ENCODE results near the gene ARL17B.
"Not testable (repeated sequence)": the region's sequence is repeated elsewhere in the genome, so short reads cannot be mapped to it uniquely, and the experiment has no call there.

GRCh38 chr17:46244949-46245768, 116.4 kb downstream of the ARL17B start:
- not testable (repeated sequence) for TF ChIP-seq CTCF (IDR thresholded peaks at IDR 0.05; ENCODE audit: insufficient read depth, low read length, poor library complexity, severe bottlenecking); EZH2phosphoT487 (conservative IDR thresholded peaks at IDR 0.05; ENCODE audit: low read length)

Measured in SU-DHL-6 (cell line).